Astrocyte (in vitro differentiated cells and primary cell): Measurements from ENCODE around the gene EDEM3. TPM values are rescaled to one million over a fixed set of nuclear protein-coding genes. Genes with fewer than 3 reads are reported as not detected.

Experiments
- DNase-seq: peaks from one replicate; pipeline ENCODE4 v3.0.0-alpha.2; 2010; ENCODE audit warnings: low read depth
- FAIRE-seq: peaks from 2 replicates; lab custom pipeline; 2011; peaks lifted over from hg19 to GRCh38; lab: Jason Lieb, UNC
- H2AFZ ChIP-seq: 2 replicates; pipeline ENCODE4 v1.6.0; 2012; ENCODE audit warnings: low read depth, low read length, inconsistent platforms
- H3K27ac ChIP-seq: 2 replicates; pipeline ENCODE4 v1.5.1; 2011; ENCODE audit warnings: low read depth, low read length, inconsistent platforms
- H3K27me3 ChIP-seq: 2 replicates; pipeline ENCODE4 v1.6.0; 2011; ENCODE audit warnings: low read length, inconsistent platforms; ENCODE audit not compliant: insufficient read depth
- H3K36me3 ChIP-seq: 2 replicates; pipeline ENCODE4 v1.5.1; 2011; ENCODE audit warnings: low read length, inconsistent platforms; ENCODE audit not compliant: insufficient read depth
- H3K4me1 ChIP-seq: 2 replicates; pipeline ENCODE4 v1.5.1; 2011; ENCODE audit warnings: low read length, inconsistent platforms; ENCODE audit not compliant: insufficient read depth
- H3K4me2 ChIP-seq: 2 replicates; pipeline ENCODE4 v1.6.0; 2012; ENCODE audit warnings: low read length, inconsistent platforms
- H3K4me3 ChIP-seq: 2 replicates; pipeline ENCODE4 v1.5.1; 2011; ENCODE audit warnings: low read depth, mild to moderate bottlenecking, low read length, inconsistent platforms; ENCODE audit not compliant: insufficient read depth
- H3K79me2 ChIP-seq: 2 replicates; pipeline ENCODE4 v1.6.0; 2012; ENCODE audit warnings: mild to moderate bottlenecking, low read length, inconsistent platforms; ENCODE audit not compliant: insufficient read depth
- H3K9ac ChIP-seq: 2 replicates; pipeline ENCODE4 v1.6.0; 2012; ENCODE audit warnings: mild to moderate bottlenecking, low read length, inconsistent platforms
- H3K9me3 ChIP-seq: 2 replicates; pipeline ENCODE4 v1.5.1; 2012; ENCODE audit warnings: low read depth, mild to moderate bottlenecking, low read length, inconsistent platforms; ENCODE audit not compliant: insufficient read depth
- H4K20me1 ChIP-seq: 2 replicates; pipeline ENCODE4 v1.6.0; 2012; ENCODE audit warnings: low read length, inconsistent platforms; ENCODE audit not compliant: insufficient read depth
- H3K27ac Mint-ChIP-seq: one replicate; pipeline ENCODE4 v1.8.0; 2021; ENCODE audit warnings: mild to moderate bottlenecking, mixed read lengths; ENCODE audit not compliant: unreplicated experiment
- H3K27me3 Mint-ChIP-seq: one replicate; pipeline ENCODE4 v1.8.0; 2021; ENCODE audit warnings: low read depth, mixed read lengths; ENCODE audit not compliant: unreplicated experiment
- H3K36me3 Mint-ChIP-seq: one replicate; pipeline ENCODE4 v1.8.0; 2021; ENCODE audit warnings: low read depth, mixed read lengths; ENCODE audit not compliant: unreplicated experiment
- H3K4me1 Mint-ChIP-seq: one replicate; pipeline ENCODE4 v1.8.0; 2021; ENCODE audit warnings: low read depth, mixed read lengths; ENCODE audit not compliant: unreplicated experiment
- H3K4me3 Mint-ChIP-seq: one replicate; pipeline ENCODE4 v1.8.0; 2021; ENCODE audit warnings: mild to moderate bottlenecking, moderate library complexity, mixed read lengths; ENCODE audit not compliant: unreplicated experiment
- H3K9me3 Mint-ChIP-seq: one replicate; pipeline ENCODE4 v1.8.0; 2021; ENCODE audit warnings: mild to moderate bottlenecking, mixed read lengths; ENCODE audit not compliant: unreplicated experiment
- CTCF ChIP-seq: IDR thresholded peaks from 2 replicates; pipeline ENCODE4 v1.5.1; 2011; ENCODE audit warnings: low read depth, mild to moderate bottlenecking, inconsistent platforms, low read length, moderate library complexity; ENCODE audit not compliant: insufficient read depth
- EZH2 ChIP-seq: IDR thresholded peaks from 2 replicates; pipeline ENCODE4 v1.6.1; 2012; ENCODE audit warnings: mild to moderate bottlenecking, low read length, inconsistent platforms; ENCODE audit not compliant: insufficient read depth
- total RNA-seq: library from RNA; stranded (reverse); gene quantifications from 2 replicates; pipeline ENCODE4 v1.2.1, GENCODE V29; 2021

The EDEM3 gene
- total RNA-seq, 1 donor from 2014 or later = 36.7 TPM

GRCh38 chr1:184696403-184696802, 58.3 kb downstream of the EDEM3 start:
- Histone ChIP-seq H2AFZ (no peak overlapping the region), H3K4me1 (no peaks in the 10 kb centered on the region), H3K9me3 (no peaks in the 10 kb centered on the region), H3K27me3 (no peaks in the 10 kb centered on the region), H3K4me2 (no peak overlapping the region), H3K27ac (no peak overlapping the region), H3K9ac (no peak overlapping the region), H3K36me3 (peaks cover 9% of the 10 kb centered on the region), H3K4me3 (no peak overlapping the region), H3K79me2 (no peaks in the 10 kb centered on the region), H4K20me1 (peaks cover 4% of the 10 kb centered on the region)
- no peak overlapping the region for H3K27ac Mint-ChIP-seq
- no peak for DNase-seq
- TF ChIP-seq EZH2 (no peak), CTCF (no peak)
- no peak overlapping the region for H3K4me3 Mint-ChIP-seq
- no peak for FAIRE-seq
- H3K36me3 Mint-ChIP-seq = peaks cover 2% of the 10 kb centered on the region
- H3K4me1 Mint-ChIP-seq = peaks cover 3% of the 10 kb centered on the region
- H3K9me3 Mint-ChIP-seq = no peaks in the 10 kb centered on the region
- H3K27me3 Mint-ChIP-seq = no peaks in the 10 kb centered on the region

GRCh38 chr1:184695023-184695422, 59.6 kb downstream of the EDEM3 start:
- Mint-ChIP-seq H3K27ac (peak overlapping the region; percentile 20), H3K36me3 (peaks cover 2% of the 10 kb centered on the region), H3K4me1 (peaks cover 3% of the 10 kb centered on the region), H3K9me3 (no peaks in the 10 kb centered on the region), H3K27me3 (no peaks in the 10 kb centered on the region), H3K4me3 (no peak overlapping the region)
- Histone ChIP-seq H3K27me3 (no peaks in the 10 kb centered on the region), H3K4me1 (no peaks in the 10 kb centered on the region), H4K20me1 (peaks cover 4% of the 10 kb centered on the region), H2AFZ (no peak overlapping the region), H3K9ac (no peak overlapping the region), H3K27ac (no peak overlapping the region), H3K79me2 (no peaks in the 10 kb centered on the region), H3K4me3 (no peak overlapping the region), H3K4me2 (no peak overlapping the region), H3K9me3 (no peaks in the 10 kb centered on the region), H3K36me3 (peaks cover 9% of the 10 kb centered on the region)
- FAIRE-seq (no peak), DNase-seq (no peak)
- TF ChIP-seq CTCF = no peak

GRCh38 chr1:184693011-184693410, 61.6 kb downstream of the EDEM3 start:
- Histone ChIP-seq H3K4me2 (no peak overlapping the region), H3K36me3 (peaks cover 9% of the 10 kb centered on the region), H3K27ac (no peak overlapping the region), H3K9me3 (no peaks in the 10 kb centered on the region), H3K4me3 (no peak overlapping the region), H3K9ac (no peak overlapping the region), H3K4me1 (no peaks in the 10 kb centered on the region), H3K27me3 (no peaks in the 10 kb centered on the region), H2AFZ (no peak overlapping the region), H4K20me1 (peaks cover 4% of the 10 kb centered on the region), H3K79me2 (no peaks in the 10 kb centered on the region)
- Mint-ChIP-seq H3K9me3 (no peaks in the 10 kb centered on the region), H3K4me3 (no peak overlapping the region), H3K4me1 (peaks cover 3% of the 10 kb centered on the region), H3K27me3 (no peaks in the 10 kb centered on the region), H3K27ac (no peak overlapping the region), H3K36me3 (peaks cover 2% of the 10 kb centered on the region)
- FAIRE-seq (peak; percentile 29), DNase-seq (peak; percentile 91)
- TF ChIP-seq CTCF (no peak), EZH2 (no peak)
